Endothelial cell of umbilical vein (primary cell): ENCODE measurements around the gene TROAP. TPM values are rescaled to one million over a fixed set of nuclear protein-coding genes. Genes with fewer than 3 reads are reported as not detected.

Experiments
- BruUV-seq: library from RNA; stranded (reverse); fragments of 400-500 nt; replicated peaks from 2 replicates; lab custom pipeline; 2021; lab: Mats Ljungman, UMichigan
- CTCF ChIA-PET: fragments of 300-600, 350-600 bp; sonication (Branson Sonifier 250); formaldehyde crosslinking; loops from one replicate; lab custom pipeline; 2021; ENCODE audit warnings: antibody characterized with exemption, inconsistent platforms; lab: Charles Lee
- POLR2A ChIA-PET: fragments of 300-600, 350-600 bp; sonication (Branson Sonifier 250); formaldehyde crosslinking; loops from one replicate; lab custom pipeline; 2021; ENCODE audit warnings: antibody characterized with exemption, inconsistent platforms; lab: Charles Lee
- DNase-seq: peaks from one replicate; pipeline ENCODE4 v3.0.0-alpha.2; 2011; ENCODE audit warnings: low read depth, low spot score
- FAIRE-seq: peaks from 2 replicates; lab custom pipeline; 2011; peaks lifted over from hg19 to GRCh38; lab: Jason Lieb, UNC
- H2AFZ ChIP-seq: 2 replicates; pipeline ENCODE4 v1.6.0; 2012; ENCODE audit warnings: low read depth, low read length, control low read depth, inconsistent platforms
- H3K27ac ChIP-seq: 2 replicates; pipeline ENCODE4 v1.5.1; 2011; ENCODE audit warnings: low read depth, mild to moderate bottlenecking, control low read depth, low read length, moderate library complexity; ENCODE audit not compliant: insufficient read depth
- H3K27me3 ChIP-seq, 2 experiments: 2 replicates each; pipeline versions ENCODE4 v1.6.0 to v1.6.1; 2011; ENCODE audit warnings: low read length in 2 of 2, mixed read lengths in 1 of 2; ENCODE audit not compliant: control insufficient read depth in 2 of 2, insufficient read depth in 2 of 2
- H3K36me3 ChIP-seq, 2 experiments: 2 replicates in 1 of 2; 3 replicates in 1 of 2; pipeline ENCODE4 v1.5.1; 2011; ENCODE audit warnings: low read length in 2 of 2, mild to moderate bottlenecking in 1 of 2, moderate library complexity in 1 of 2; ENCODE audit not compliant: control insufficient read depth in 2 of 2, insufficient read depth in 2 of 2; ENCODE audit errors: extremely low read depth in 1 of 2
- H3K4me1 ChIP-seq: 3 replicates; pipeline ENCODE4 v1.5.1; 2011; ENCODE audit warnings: mild to moderate bottlenecking, low read length; ENCODE audit not compliant: control insufficient read depth, insufficient read depth; ENCODE audit errors: extremely low read depth
- H3K4me2 ChIP-seq: 2 replicates; pipeline ENCODE4 v1.6.1; 2011; ENCODE audit warnings: low read length, control low read depth, mixed read lengths; ENCODE audit not compliant: insufficient read depth
- H3K4me3 ChIP-seq, 3 experiments: fragments of 200-600 bp in 1 of 3; sonication (generic), shearing (Covaris generic) in 1 of 3; replicated peaks in 1 of 3; 2 replicates each; pipeline ENCODE4 v1.5.1; 2011 to 2016; ENCODE audit warnings: control low read depth in 3 of 3, low read length in 3 of 3, mild to moderate bottlenecking in 2 of 3, inconsistent platforms in 1 of 3, low read depth in 1 of 3, moderate library complexity in 1 of 3; ENCODE audit not compliant: insufficient read depth in 1 of 3
- H3K79me2 ChIP-seq: 2 replicates; pipeline ENCODE4 v1.6.0; 2012; ENCODE audit warnings: low read length, inconsistent platforms; ENCODE audit not compliant: control insufficient read depth, insufficient read depth
- H3K9ac ChIP-seq: replicated peaks from 2 replicates; pipeline ENCODE3; 2011; ENCODE audit warnings: low read length, control low read depth; ENCODE audit not compliant: insufficient read depth; ENCODE audit errors: extremely low read depth
- H3K9me1 ChIP-seq: replicated peaks from 3 replicates; pipeline ENCODE4 v1.6.0; 2011; ENCODE audit warnings: mild to moderate bottlenecking, low read length; ENCODE audit not compliant: control insufficient read depth, insufficient read depth; ENCODE audit errors: extremely low read depth
- H3K9me3 ChIP-seq: replicated peaks from 2 replicates; pipeline ENCODE4 v1.5.1; 2012; ENCODE audit warnings: low read length, inconsistent platforms; ENCODE audit not compliant: control insufficient read depth, insufficient read depth
- H4K20me1 ChIP-seq: replicated peaks from 2 replicates; pipeline ENCODE3; 2011; ENCODE audit warnings: mild to moderate bottlenecking, low read length; ENCODE audit not compliant: control insufficient read depth, insufficient read depth; ENCODE audit errors: extremely low read depth
- EZH2 ChIP-seq: IDR thresholded peaks from 2 replicates; pipeline ENCODE4 v1.6.1; 2012; ENCODE audit warnings: borderline replicate concordance, low read depth, mild to moderate bottlenecking, moderate library complexity, low read length, inconsistent platforms; ENCODE audit not compliant: severe bottlenecking
- FOS ChIP-seq: IDR thresholded peaks from 2 replicates; pipeline ENCODE4 v1.6.1; 2011; ENCODE audit warnings: mild to moderate bottlenecking, low read length, moderate library complexity, borderline replicate concordance; ENCODE audit not compliant: insufficient read depth
- POLR2A ChIP-seq: IDR thresholded peaks from 2 replicates; pipeline ENCODE4 v1.6.1; 2012; ENCODE audit warnings: low read depth, mild to moderate bottlenecking, control low read depth, low read length
- dilution Hi-C: fragments of 300-500 bp; cut with MboI; formaldehyde crosslinking; loops from one replicate; pipeline ENCODE4 v1.15.0; 2019; ENCODE audit warnings: low sequenced_read_pairs; ENCODE audit not compliant: extremely low pct_ligation_motif_present
- intact Hi-C: fragments of 100-400 bp; cut with micrococcal nuclease; formaldehyde crosslinking; loops from one replicate; pipeline ENCODE4 v1.10.0; 2022
- polyA plus RNA-seq, 4 experiments: library from polyadenylated mRNA; depleted of rRNA in 3 of 4; stranded (reverse) in 3 of 4; unstranded in 1 of 4; fragments of >200 nt; gene quantifications; 2 replicates each; pipeline versions ENCODE4 v1.2.1 to v1.2.3, GENCODE V29; 2011 to 2012; ENCODE audit warnings: missing spikeins in 1 of 4
- total RNA-seq: library from RNA; stranded (reverse); gene quantifications from 2 replicates; pipeline ENCODE4 v1.2.3, GENCODE V29; 2021
- TF ChIP-seq, protein P1 (sequence below), 2 donors: IDR thresholded peaks; 1 replicate in 1 of 2; 2 replicates in 1 of 2; pipeline ENCODE4 v1.5.1; 2011; ENCODE audit warnings: low read length in 2 of 2, mild to moderate bottlenecking in 2 of 2, moderate library complexity in 2 of 2, control low read depth in 1 of 2, inconsistent platforms in 1 of 2, low read depth in 1 of 2; ENCODE audit not compliant: insufficient read depth in 1 of 2; ENCODE audit errors: extremely low read depth in 1 of 2

The TROAP gene
- total and polyA plus RNA-seq, 2 donors (not counting 3 experiments of a cell fraction or from before 2014, with no cell fraction given), result 31.7 to 68.6 TPM

DNA sequence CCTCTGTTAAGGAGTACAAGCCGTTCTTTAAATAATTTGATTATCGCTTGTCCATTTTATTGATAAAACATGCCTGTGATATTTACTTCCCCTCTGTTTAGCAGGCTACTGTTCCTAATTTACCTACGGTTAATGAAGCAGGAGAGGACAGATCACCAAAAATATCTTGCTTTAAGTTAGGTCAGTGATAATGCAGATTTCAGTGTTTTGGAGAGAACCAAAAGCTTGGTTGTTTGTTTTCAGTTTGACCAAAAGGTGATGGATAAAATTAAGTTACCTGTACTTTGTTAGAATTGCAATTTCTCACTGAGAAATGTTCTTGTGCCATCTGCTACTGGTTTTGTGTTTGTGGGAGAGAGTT is 45.2 kb downstream of the TROAP start:
- peaks cover 35% of the 10 kb centered on the region for H3K4me1 ChIP-seq
- H3K27ac ChIP-seq, result peak overlapping the region; percentile 77
- ChIA-PET CTCF (interaction anchor here (0.8 to 12.8 kb wide), 7 partner anchors 8 to 147 kb away, joined by 3 to 679 read pairs (median 8); no protein-coding TSS in a partner anchor), POLR2A (interaction anchor here (0.7 to 2.1 kb wide), 2 partner anchors 13 to 136 kb away, joined by 8 to 14 read pairs; no protein-coding TSS in a partner anchor)
- H3K36me3 ChIP-seq, result no peaks in the 10 kb centered on the region
- no peak overlapping the region for H2AFZ ChIP-seq
- intact Hi-C loops, result loop anchor here (5.0 kb wide), 1 partner anchor 254 kb away; the partner anchor contains the start of gene PRPF40B
- H4K20me1 ChIP-seq, result peaks cover 3% of the 10 kb centered on the region
- TSS peak; percentile 16 for BruUV-seq
- peak overlapping the region; percentile 76 to 94 (median 85) for H3K4me3 ChIP-seq
- H3K79me2 ChIP-seq, result peaks cover 62% of the 10 kb centered on the region
- H3K9ac ChIP-seq, result peak overlapping the region; percentile 95
- no peaks in the 10 kb centered on the region for H3K9me1 ChIP-seq
- dilution Hi-C loops, result loop anchor here (25.0 kb wide), 1 partner anchor 144 kb away; no protein-coding TSS in a partner anchor
- DNase-seq (no peak), FAIRE-seq (peak; percentile 38)
- peak overlapping the region; percentile 95 for H3K4me2 ChIP-seq
- H3K9me3 ChIP-seq, result no peaks in the 10 kb centered on the region
- no peaks in the 10 kb centered on the region for H3K27me3 ChIP-seq
- no peak for TF ChIP-seq FOS

DNA sequence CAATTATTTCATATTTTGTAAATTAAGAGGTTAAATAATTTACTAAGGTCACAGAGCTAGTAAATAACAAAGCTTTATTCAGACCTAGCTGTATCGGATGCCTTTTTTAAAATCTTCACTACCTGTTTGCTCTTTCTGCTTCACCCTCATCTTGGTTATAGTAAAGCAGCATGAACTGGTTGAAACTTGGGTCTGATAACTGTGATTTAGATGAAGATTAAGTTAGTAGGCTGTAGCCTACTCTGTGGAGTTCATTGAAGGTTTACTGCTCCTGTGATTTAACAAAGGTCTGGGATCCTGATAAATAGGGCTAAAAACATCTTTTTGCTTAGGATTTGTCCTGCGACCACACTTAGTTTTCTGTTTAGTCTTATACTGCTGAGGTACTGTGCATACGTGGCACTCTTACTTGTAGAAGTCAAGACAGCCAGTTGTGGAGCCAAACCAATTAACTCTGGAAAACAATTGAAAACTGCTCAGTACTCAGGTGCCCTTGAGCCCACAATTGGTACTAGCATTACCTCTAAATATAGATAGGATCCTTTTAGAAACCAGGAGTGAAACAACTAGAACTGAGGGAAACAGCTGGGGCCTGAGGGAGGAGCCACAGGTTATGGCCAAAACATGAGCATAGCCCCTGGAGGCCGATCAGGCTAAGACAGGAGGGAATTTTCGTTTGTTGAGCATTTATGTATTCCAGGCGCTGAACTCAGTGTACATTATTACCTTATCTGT is 46.5 kb downstream of the TROAP start:
- CTCF ChIA-PET, result interaction anchor here (0.6 to 6.1 kb wide), 8 partner anchors 12 to 144 kb away, joined by 3 to 74 read pairs (median 4); no protein-coding TSS in a partner anchor
- dilution Hi-C loops (loop anchor here (25.0 kb wide), 1 partner anchor 143 kb away; no protein-coding TSS in a partner anchor), intact Hi-C loops (loop anchor here (5.0 kb wide), 1 partner anchor 253 kb away; the partner anchor contains the start of gene PRPF40B)
- peak; percentile 50 for FAIRE-seq
- no TSS peak for BruUV-seq
- Histone ChIP-seq H3K4me2 (peak overlapping the region; percentile 71), H3K4me1 (peaks cover 35% of the 10 kb centered on the region), H3K27ac (peak overlapping the region; percentile 13), H3K27me3 (no peaks in the 10 kb centered on the region), H3K36me3 (no peaks in the 10 kb centered on the region), H3K9me3 (no peaks in the 10 kb centered on the region), H3K9me1 (no peaks in the 10 kb centered on the region), H3K4me3 (peak overlapping the region in 1 of 3 experiments; percentile 46), H4K20me1 (peaks cover 3% of the 10 kb centered on the region), H3K79me2 (peaks cover 75% of the 10 kb centered on the region), H2AFZ (no peak overlapping the region), H3K9ac (peak overlapping the region; percentile 29)
- TF ChIP-seq, protein P1, sequence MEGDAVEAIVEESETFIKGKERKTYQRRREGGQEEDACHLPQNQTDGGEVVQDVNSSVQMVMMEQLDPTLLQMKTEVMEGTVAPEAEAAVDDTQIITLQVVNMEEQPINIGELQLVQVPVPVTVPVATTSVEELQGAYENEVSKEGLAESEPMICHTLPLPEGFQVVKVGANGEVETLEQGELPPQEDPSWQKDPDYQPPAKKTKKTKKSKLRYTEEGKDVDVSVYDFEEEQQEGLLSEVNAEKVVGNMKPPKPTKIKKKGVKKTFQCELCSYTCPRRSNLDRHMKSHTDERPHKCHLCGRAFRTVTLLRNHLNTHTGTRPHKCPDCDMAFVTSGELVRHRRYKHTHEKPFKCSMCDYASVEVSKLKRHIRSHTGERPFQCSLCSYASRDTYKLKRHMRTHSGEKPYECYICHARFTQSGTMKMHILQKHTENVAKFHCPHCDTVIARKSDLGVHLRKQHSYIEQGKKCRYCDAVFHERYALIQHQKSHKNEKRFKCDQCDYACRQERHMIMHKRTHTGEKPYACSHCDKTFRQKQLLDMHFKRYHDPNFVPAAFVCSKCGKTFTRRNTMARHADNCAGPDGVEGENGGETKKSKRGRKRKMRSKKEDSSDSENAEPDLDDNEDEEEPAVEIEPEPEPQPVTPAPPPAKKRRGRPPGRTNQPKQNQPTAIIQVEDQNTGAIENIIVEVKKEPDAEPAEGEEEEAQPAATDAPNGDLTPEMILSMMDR (IDR thresholded peaks at IDR 0.05; ENCODE audit: extremely low read depth in 1 of 2, insufficient read depth in 1 of 2, low read depth in 1 of 2, low read length in 2 of 2), result peak; percentile 27 to 41
- TF ChIP-seq EZH2 (no peak), POLR2A (no peak)
- POLR2A ChIA-PET, result no interaction called here
- peak; percentile 58 for DNase-seq
